Stimulated activated CD8-positive, alpha-beta memory T cell treated with anti-CD3 and anti-CD28 coated beads, Interleukin-15, amount 100 ng/mL, for 24 hours (primary cell): ENCODE measurements around the gene ST3GAL3.

ENCODE experiments used
- DNase-seq: peaks from one replicate; pipeline ENCODE4 v3.0.0-alpha.2; 2020; ENCODE audit warnings: low read depth

The ST3GAL3 gene

GRCh38 chr1:43786960-43787359 lies 79.6 kb downstream of the ST3GAL3 start:
- DNase-seq, result no peak

- DNase-seq, result no peak
These were observed 82.5 kb downstream of the ST3GAL3 start for GRCh38 chr1:43789604-43790550.

GRCh38 chr1:43791243-43791642 lies 83.9 kb downstream of the ST3GAL3 start:
- DNase-seq, result no peak

GRCh38 chr1:43796111-43796581 lies 88.8 kb downstream of the ST3GAL3 start:
- DNase-seq, result no peak

- no peak for DNase-seq
These were observed 90.6 kb downstream of the ST3GAL3 start for GRCh38 chr1:43797891-43798290.

- no peak for DNase-seq
These were observed 92.6 kb downstream of the ST3GAL3 start for GRCh38 chr1:43799656-43800635.

- DNase-seq, result no peak
These were observed 93.4 kb downstream of the ST3GAL3 start for GRCh38 chr1:43800771-43801170.

GRCh38 chr1:43801203-43801602 lies 93.9 kb downstream of the ST3GAL3 start:
- DNase-seq, result no peak

- no peak for DNase-seq
These were observed 95.1 kb downstream of the ST3GAL3 start for GRCh38 chr1:43802356-43802980.

GRCh38 chr1:43803105-43803504 lies 95.8 kb downstream of the ST3GAL3 start:
- no peak for DNase-seq

GRCh38 chr1:43803646-43804045 lies 96.3 kb downstream of the ST3GAL3 start:
- no peak for DNase-seq

GRCh38 chr1:43804569-43804968 lies 97.2 kb downstream of the ST3GAL3 start:
- no peak for DNase-seq

- no peak for DNase-seq
These were observed 98.0 kb downstream of the ST3GAL3 start for GRCh38 chr1:43805340-43805739.

- no peak for DNase-seq
These were observed 98.8 kb downstream of the ST3GAL3 start for GRCh38 chr1:43806183-43806582.

- no peak for DNase-seq
These were observed 101.8 kb downstream of the ST3GAL3 start for GRCh38 chr1:43809097-43809673.

GRCh38 chr1:43812579-43812978 lies 105.2 kb downstream of the ST3GAL3 start:
- DNase-seq, result no peak

- no peak for DNase-seq
These were observed 107.1 kb downstream of the ST3GAL3 start for GRCh38 chr1:43814401-43814800.

- DNase-seq, result no peak
These were observed 110.1 kb downstream of the ST3GAL3 start for GRCh38 chr1:43817304-43817939.

GRCh38 chr1:43818691-43819090 lies 111.4 kb downstream of the ST3GAL3 start:
- DNase-seq, result no peak

- DNase-seq, result no peak
These were observed 112.0 kb downstream of the ST3GAL3 start for GRCh38 chr1:43819357-43819756.

GRCh38 chr1:43821471-43821870 lies 114.1 kb downstream of the ST3GAL3 start:
- DNase-seq, result no peak
